T-helper 17 cell (primary cell): ENCODE results near the gene ZFP2. TPM values are rescaled to one million over a fixed set of nuclear protein-coding genes. Genes with fewer than 3 reads are reported as not detected.
A peak's percentile ranks its signal among the peaks of the same experiment; 100 is the strongest.
"Not testable (repeated sequence)": the region's sequence is repeated elsewhere in the genome, so short reads cannot be mapped to it uniquely, and the experiment has no call there.

Source experiments
- ATAC-seq: fragments of 150-1000 bp; cut with Tn5 transposase; 2 replicates; pipeline ENCODE4 v1.10.0; 2021; ENCODE audit warnings: mild to moderate bottlenecking, moderate library complexity
- DNase-seq, 3 donors: peaks; one replicate each; pipeline versions ENCODE4 v3.0.0 to v3.0.0-alpha.2; 2020 to 2021
- H3K9me3 ChIP-seq: one replicate; pipeline ENCODE4 v1.7.0; 2013; ENCODE audit warnings: low read length, mild to moderate bottlenecking; ENCODE audit not compliant: control insufficient read depth, poor library complexity, severe bottlenecking
- H3K27ac Mint-ChIP-seq: one replicate; pipeline ENCODE4 v1.8.0; 2022; ENCODE audit warnings: mild to moderate bottlenecking, moderate library complexity, mixed read lengths
- H3K27me3 Mint-ChIP-seq: one replicate; pipeline ENCODE4 v1.8.0; 2022; ENCODE audit warnings: mixed read lengths
- H3K36me3 Mint-ChIP-seq: one replicate; pipeline ENCODE4 v1.8.0; 2022; ENCODE audit warnings: low read depth, mixed read lengths
- H3K4me1 Mint-ChIP-seq: one replicate; pipeline ENCODE4 v1.8.0; 2022; ENCODE audit warnings: mild to moderate bottlenecking, mixed read lengths
- H3K4me3 Mint-ChIP-seq: one replicate; pipeline ENCODE4 v1.8.0; 2022; ENCODE audit warnings: mild to moderate bottlenecking, moderate library complexity, mixed read lengths
- total RNA-seq, 4 donors: library from RNA in 2 of 4; stranded (reverse) in 2 of 4; gene quantifications; one replicate each; pipeline ENCODE4 v1.2.3 and lab custom pipeline; 2022 to 2026

The ZFP2 gene
- under 1 TPM; 0.50 to 0.52 TPM for total RNA-seq
- 1.4 to 2.8 reads per million in 2 donors for total RNA-seq (lab: John Stamatoyannopoulos, UW)

DNA sequence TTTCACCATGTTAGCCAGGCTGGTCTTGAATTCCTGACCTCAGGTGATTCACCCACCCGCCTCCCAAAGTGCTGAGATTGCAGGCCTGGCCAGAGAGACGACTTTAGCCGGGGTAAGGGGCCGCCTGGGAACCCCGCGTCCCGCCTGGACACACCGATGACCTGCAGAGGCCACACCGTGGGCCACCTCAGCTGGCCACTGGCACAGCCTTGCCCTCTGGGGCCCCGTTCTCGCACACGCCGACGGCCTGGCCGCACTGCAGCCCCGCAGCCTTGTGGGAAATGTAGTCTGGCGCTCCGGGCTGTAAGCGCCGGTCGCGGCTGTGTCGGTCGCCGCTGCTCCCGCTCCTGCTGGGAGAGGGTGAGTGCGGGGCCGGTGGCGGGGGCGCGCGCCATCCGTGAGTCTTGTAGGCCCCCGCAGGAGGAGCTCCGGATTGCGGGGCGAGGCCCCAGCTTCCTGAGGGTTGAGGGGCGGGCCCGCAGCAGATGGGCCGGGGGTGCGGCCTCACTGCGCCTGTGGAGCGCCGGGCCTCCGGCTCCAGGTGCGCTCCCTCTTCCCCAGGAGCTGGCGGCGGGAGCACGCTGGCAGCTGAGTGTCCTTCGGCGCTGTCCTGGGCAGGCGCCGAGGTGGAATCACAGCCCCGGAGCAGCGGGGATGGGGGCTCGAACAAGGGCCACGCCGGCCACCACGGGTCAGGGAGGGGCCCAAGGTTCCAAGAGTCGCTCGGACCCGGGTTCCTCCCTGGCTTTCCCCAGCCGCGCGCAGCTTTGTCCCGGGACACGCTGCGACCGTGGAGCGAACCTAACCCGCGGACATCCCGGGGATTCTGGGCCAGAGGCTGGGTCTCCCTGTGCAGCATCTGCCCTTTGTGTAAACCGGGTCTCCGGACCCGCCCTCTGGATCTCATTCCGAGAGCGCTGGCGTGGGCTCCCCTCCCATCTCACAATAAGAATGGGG, at the start of gene ZFP2:
TSS of gene ZFP2 (plus strand) at position 299 of the 957 bp plus-strand sequence. CDS start 35,401 bp downstream, outside the sequence.
- Mint-ChIP-seq H3K27ac (peak within 1 kb of the TSS; percentile 45), H3K27me3 (no peaks in the 10 kb centered on the region), H3K4me1 (no peaks in the 10 kb centered on the region), H3K4me3 (peak within 1 kb of the TSS; percentile 85), H3K36me3 (peaks cover 2% of the 10 kb centered on the region)
- H3K9me3 ChIP-seq, result no peaks in the 10 kb centered on the region
- peak in 1 of 3 donors; percentile 5 for DNase-seq
- ATAC-seq, result peak; percentile 89

DNA sequence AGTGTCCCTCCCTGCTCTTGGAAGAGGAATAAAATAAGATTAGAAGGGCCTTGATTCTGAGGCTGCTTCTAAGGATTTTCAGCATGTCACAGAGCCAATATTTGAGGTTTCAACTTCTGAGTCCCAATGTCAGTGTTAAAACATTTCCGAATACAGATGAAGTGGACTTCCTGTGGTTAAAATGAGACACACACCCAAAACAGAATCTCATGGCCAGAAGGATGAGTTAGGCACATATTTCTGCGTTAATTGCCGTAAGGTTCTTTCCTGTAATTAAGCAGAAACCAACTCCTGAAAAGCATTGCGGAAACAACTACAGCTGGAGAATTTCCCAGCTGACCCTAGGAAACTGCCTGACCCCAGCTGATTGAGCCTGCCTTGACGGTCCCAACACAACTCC, 46.4 kb upstream of the ZFP2 start:
- ATAC-seq (no peak), DNase-seq (no peak)
- H3K4me3 Mint-ChIP-seq, result no peak overlapping the region
- H3K36me3 Mint-ChIP-seq, result no peaks in the 10 kb centered on the region
- H3K27me3 Mint-ChIP-seq, result peaks cover 23% of the 10 kb centered on the region
- no peak overlapping the region for H3K27ac Mint-ChIP-seq
- no peaks in the 10 kb centered on the region for H3K4me1 Mint-ChIP-seq
- no peaks in the 10 kb centered on the region for H3K9me3 ChIP-seq

DNA sequence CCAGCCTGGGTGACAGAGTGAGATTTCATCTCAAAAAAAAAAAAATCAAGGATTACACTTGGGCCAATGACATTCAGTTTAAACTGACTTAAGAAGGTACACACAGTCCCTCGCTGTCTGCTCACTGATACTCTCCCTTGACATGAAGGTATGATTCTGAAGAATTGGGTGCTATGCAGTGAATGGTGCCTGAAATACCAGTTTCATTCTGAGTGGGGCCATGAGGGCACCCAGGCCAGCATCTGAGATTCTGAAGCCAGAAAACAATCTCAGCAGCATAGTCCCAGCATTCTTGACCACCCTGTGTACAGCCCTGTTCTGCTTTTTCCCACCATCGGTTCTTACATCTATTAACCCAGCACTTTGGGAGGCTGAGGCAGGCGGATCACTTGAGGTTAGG, 43.8 kb upstream of the ZFP2 start:
- peaks cover 35% of the 10 kb centered on the region for H3K27me3 Mint-ChIP-seq
- H3K27ac Mint-ChIP-seq, result no peak overlapping the region
- ATAC-seq, result no peak
- no peak overlapping the region for H3K4me3 Mint-ChIP-seq
- DNase-seq, result no peak
- H3K9me3 ChIP-seq, result no peaks in the 10 kb centered on the region
- H3K4me1 Mint-ChIP-seq, result no peaks in the 10 kb centered on the region
- no peaks in the 10 kb centered on the region for H3K36me3 Mint-ChIP-seq

DNA sequence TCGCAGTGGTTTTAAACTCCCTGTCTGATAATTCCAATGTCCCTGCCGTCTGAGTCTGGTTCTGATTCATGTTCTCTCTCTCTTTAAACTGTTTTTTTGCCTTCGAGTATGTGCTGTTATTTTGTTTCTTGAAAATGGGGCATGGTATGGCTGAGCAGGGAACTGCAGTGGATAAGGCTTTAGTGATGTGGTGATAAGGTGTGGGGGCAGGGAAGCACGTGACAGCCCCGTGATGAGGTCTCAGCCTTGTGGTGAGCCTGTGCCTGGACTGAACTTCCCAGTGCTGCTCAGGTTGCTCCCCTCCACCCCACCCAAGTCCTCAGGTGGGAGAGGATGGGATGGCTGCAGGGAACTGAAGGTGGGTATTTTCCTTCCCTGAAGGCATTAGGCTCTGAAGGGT, 41.4 kb upstream of the ZFP2 start:
- DNase-seq, result no peak
- Mint-ChIP-seq H3K4me3 (no peak overlapping the region), H3K4me1 (peaks cover 5% of the 10 kb centered on the region), H3K36me3 (no peaks in the 10 kb centered on the region), H3K27ac (no peak overlapping the region), H3K27me3 (peaks cover 35% of the 10 kb centered on the region)
- no peaks in the 10 kb centered on the region for H3K9me3 ChIP-seq
- no peak for ATAC-seq

DNA sequence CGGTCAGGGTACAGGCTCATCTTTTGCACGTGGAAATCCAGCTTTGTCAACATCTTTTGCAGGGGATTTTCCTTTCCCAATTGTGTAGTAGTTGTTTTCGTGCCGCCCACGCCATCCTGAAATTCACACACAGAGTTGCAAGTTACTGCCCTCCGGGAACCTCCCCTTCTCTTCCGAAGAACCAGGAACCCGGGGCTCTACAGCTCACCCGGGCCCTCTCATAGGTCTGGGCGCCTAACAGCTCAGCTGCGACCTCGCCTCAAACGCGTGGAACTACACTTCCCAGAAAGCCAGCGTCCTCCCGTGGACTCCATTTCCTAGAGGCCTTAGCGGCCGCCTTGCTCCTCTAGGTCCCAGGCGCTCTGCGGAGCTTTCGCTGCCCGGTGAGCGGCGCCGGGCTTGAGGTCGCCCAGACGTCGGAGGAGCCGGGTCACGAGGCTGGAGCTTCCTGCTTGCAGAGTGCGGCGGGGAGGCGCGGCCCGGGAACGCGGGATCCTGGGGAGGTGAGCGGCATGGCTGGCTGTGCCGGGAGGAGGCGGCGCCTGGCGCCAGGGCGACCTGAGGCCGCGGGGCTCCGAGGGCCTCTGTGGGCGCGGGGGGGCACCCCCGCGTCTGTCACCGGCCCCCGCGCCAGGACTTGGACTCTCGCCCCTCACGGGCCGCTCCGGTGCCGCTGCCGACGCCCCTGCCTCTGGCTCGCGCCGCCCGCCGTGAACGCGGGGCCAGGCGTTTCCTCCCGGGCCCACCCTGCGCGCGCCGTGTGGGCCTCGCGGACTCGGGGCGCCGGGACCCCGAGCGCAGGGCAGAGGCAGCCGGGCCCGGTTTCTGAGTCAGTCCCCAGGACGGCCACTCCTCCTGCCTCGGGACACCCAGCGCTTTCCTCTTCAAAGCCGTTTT, 35.8 kb upstream of the ZFP2 start, which contains the start of gene ZNF354B:
TSS of gene ZNF354B (plus strand) at position 329 of the 897 bp plus-strand sequence. CDS start 1,095 bp downstream, outside the sequence.
- no peaks in the 10 kb centered on the region for H3K9me3 ChIP-seq
- Mint-ChIP-seq H3K36me3 (peaks cover 5% of the 10 kb centered on the region), H3K4me3 (peak within 1 kb of the TSS; percentile 88), H3K27ac (peak within 1 kb of the TSS; percentile 88), H3K4me1 (peaks cover 25% of the 10 kb centered on the region), H3K27me3 (peaks cover 7% of the 10 kb centered on the region)
- DNase-seq (peak; percentile 64 to 73 (median 65)), ATAC-seq (peak; percentile 98)

DNA sequence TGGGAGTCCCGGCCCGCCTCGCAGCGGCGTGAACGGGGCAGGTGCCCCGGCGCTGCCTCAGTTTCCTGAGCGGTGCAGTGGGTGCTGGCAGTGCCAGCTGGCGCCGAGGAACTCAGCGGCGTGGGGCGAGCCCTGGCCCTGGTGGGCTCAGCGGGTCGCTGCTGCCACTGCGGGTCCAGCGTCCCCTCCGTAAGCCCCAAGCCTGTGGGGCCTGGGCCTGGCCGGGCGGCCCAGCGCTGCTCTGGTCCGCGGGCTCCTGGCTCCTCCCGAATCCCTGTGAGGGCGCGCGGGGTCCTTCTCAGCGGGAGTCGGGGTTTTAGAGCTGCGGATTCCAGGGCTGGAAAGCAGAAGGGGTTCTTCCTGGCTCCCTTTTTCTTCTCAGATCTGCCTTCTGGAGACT, 35.1 kb upstream of the ZFP2 start:
- H3K9me3 ChIP-seq, H3K27me3 Mint-ChIP-seq, ATAC-seq, H3K36me3 Mint-ChIP-seq, DNase-seq: not testable (repeated sequence)
- peak overlapping the region; percentile 46 for H3K27ac Mint-ChIP-seq
- peaks cover 25% of the 10 kb centered on the region for H3K4me1 Mint-ChIP-seq
- peak overlapping the region; percentile 88 for H3K4me3 Mint-ChIP-seq

DNA sequence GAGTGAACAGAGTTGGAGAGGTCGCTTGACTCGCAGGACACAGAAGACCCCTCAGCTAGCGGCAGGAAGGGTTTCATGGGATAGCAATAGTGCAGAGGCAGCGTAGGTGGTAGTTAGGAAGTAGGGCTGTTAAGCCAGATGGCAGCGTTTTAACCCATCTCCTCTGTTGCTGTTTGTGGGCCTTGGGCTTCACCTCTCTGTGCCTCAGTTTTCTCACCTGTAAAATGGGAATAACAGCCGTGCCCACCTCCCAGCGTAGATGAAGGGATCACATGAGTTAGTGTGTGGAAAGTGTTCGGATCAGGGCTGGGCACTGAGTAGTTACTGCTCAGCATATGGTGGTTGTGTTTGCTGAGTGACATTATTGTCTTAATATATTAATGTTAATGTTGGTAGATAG, 34.1 kb upstream of the ZFP2 start:
- Mint-ChIP-seq H3K4me1 (peaks cover 25% of the 10 kb centered on the region), H3K36me3 (peaks cover 5% of the 10 kb centered on the region), H3K27ac (peak overlapping the region; percentile 46), H3K4me3 (peak overlapping the region; percentile 81), H3K27me3 (no peaks in the 10 kb centered on the region)
- ATAC-seq (no peak), DNase-seq (no peak)
- H3K9me3 ChIP-seq, result no peaks in the 10 kb centered on the region

DNA sequence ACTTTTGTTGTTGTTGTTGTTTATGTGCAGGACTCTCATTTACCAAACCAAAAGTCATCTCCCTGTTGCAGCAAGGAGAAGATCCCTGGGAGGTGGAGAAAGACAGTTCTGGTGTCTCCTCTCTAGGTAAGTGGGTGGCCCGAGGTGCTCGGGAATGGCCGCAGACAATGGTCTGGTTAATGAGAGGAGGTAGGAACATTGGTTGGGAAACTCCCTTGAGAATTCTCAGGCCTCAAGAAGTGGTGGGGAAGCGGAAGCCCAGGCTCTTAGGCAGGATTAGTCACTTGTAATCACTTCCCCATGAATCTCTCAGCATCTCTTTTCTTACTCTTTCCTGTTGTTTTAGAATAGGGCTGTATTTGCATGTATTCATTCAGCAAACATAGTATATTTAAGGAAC, 28.8 kb upstream of the ZFP2 start:
- DNase-seq (no peak), ATAC-seq (no peak)
- Mint-ChIP-seq H3K4me1 (peaks cover 10% of the 10 kb centered on the region), H3K36me3 (peaks cover 19% of the 10 kb centered on the region), H3K4me3 (no peak overlapping the region), H3K27me3 (no peaks in the 10 kb centered on the region), H3K27ac (no peak overlapping the region)
- H3K9me3 ChIP-seq, result no peaks in the 10 kb centered on the region

DNA sequence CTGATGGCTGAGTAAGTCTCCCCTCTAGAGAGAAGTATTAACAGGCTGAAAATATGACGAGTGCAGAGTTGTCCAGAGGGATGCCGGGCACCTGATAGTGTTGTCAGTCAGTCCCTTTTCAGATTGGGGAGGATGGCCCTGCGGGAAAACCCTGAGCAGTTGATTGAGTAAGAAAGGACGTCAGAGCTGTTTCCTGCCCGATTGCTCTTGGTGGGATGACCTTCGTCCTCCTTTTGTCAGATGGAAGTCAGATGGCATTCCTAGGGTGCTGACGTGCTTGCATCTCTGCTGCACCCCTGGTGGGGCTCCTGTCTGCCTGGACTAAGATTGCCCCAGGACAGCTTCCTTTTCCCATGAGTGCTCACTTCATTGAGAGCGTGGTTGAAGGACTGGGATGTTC, 26.1 kb upstream of the ZFP2 start:
- Mint-ChIP-seq H3K27ac (no peak overlapping the region), H3K4me1 (peaks cover 2% of the 10 kb centered on the region), H3K27me3 (no peaks in the 10 kb centered on the region), H3K4me3 (no peak overlapping the region), H3K36me3 (peaks cover 30% of the 10 kb centered on the region)
- H3K9me3 ChIP-seq, result peaks cover 8% of the 10 kb centered on the region
- DNase-seq (no peak), ATAC-seq (no peak)

DNA sequence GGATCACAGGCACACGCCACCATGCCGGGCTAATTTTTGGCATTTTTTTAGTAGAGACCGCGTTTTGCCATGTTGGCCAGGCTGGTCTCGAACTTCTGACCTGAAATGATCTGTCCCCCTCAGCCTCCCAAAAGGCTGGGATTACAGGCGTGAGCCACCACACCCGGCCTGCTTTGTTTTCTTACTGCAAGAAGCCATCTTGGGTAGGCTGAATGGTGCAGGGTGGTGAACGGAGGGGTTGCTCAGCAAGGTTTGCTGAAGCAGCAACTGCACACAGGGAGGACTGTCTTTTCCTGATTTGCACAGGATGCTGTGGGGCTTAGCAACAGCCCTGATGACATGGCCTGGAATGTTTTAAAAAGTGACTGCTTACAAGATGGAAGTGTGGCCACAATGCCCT, 25.3 kb upstream of the ZFP2 start:
- peaks cover 14% of the 10 kb centered on the region for H3K9me3 ChIP-seq
- Mint-ChIP-seq H3K27ac (no peak overlapping the region), H3K4me1 (peaks cover 2% of the 10 kb centered on the region), H3K27me3 (no peaks in the 10 kb centered on the region), H3K4me3 (no peak overlapping the region), H3K36me3 (peaks cover 31% of the 10 kb centered on the region)
- DNase-seq (no peak), ATAC-seq (no peak)

DNA sequence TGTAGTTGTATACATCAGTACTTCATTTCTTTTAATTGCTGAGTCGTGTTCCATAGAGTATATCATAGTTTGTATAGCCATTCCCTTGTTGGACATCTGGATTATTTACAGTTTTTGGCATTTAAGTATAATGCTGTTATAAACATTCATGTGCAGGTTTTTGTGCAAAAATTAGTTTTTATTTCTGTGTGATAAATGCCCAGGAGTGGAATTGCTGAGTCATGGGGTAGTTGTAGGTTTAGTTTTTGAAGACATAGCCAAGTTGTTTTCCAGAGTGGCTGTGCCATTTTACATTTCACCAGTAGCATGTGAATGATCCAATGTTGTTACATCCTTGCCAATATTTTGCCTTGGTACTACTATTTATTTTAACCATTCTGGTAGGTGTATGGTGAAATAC, 23.4 kb upstream of the ZFP2 start:
- peaks cover 35% of the 10 kb centered on the region for H3K36me3 Mint-ChIP-seq
- peaks cover 23% of the 10 kb centered on the region for H3K9me3 ChIP-seq
- no peak for DNase-seq
- no peak for ATAC-seq
- H3K4me1 Mint-ChIP-seq, result peaks cover 2% of the 10 kb centered on the region
- H3K27me3 Mint-ChIP-seq, result no peaks in the 10 kb centered on the region
- H3K4me3 Mint-ChIP-seq, result no peak overlapping the region
- no peak overlapping the region for H3K27ac Mint-ChIP-seq

DNA sequence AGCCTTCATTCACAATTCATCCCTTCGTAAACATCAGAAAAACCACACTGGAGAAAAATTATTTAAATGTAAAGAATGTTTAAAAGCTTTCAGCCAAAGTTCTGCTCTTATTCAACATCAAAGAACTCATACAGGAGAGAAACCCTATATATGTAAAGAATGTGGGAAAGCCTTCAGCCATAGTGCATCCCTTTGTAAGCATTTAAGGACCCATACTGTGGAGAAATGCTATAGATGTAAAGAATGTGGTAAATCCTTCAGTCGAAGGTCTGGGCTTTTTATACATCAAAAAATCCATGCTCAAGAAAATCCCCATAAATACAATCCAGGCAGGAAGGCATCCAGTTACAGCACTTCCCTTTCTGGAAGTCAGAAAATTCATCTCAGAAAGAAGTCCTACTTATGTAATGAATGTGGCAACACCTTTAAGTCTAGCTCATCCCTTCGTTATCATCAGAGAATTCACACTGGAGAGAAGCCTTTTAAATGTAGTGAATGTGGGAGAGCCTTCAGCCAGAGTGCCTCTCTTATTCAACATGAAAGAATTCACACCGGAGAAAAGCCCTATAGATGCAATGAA, 12.5 kb upstream of the ZFP2 start:
- not testable (repeated sequence) for ATAC-seq, H3K36me3 Mint-ChIP-seq, DNase-seq, H3K27me3 Mint-ChIP-seq, H3K27ac Mint-ChIP-seq, H3K4me1 Mint-ChIP-seq, H3K4me3 Mint-ChIP-seq
- H3K9me3 ChIP-seq, result peaks cover 29% of the 10 kb centered on the region
